Posterior vena cava (tissue), 2 donors: ENCODE measurements around the gene LMO3. TPM values are rescaled to one million over a fixed set of nuclear protein-coding genes. Genes with fewer than 3 reads are reported as not detected.

Experiments
- DNase-seq: peaks from one replicate; pipeline ENCODE4 v3.0.0-alpha.2; 2020; ENCODE audit warnings: low spot score
- intact Hi-C, 2 donors: fragments of 100-400 bp; cut with DNase I; formaldehyde crosslinking; loops; one replicate each; pipeline versions ENCODE4 v1.14.1 to v1.14.2; 2022 to 2023
- total RNA-seq, 2 donors: library from RNA; stranded (reverse); fragmentation: NEBNext Ultra II Directional; extraction: Animal tissue kit (Norgen Biotek cat#: 25700); gene quantifications; one replicate each; pipeline ENCODE4 v1.2.1, GENCODE V29; 2021
- donor health status: DM: yes; HTN: yes; CAD: no.
- donor health status: DM: yes; HTN: yes; CAD: no.

The LMO3 gene
- total RNA-seq, 2 donors from 2014 or later = 74.1 to 80.4 TPM

- intact Hi-C loops = no loop called here
- DNase-seq = no peak
These were observed 2.6 kb downstream of the LMO3 start for GRCh38 chr12:16603260-16603915.

DNA sequence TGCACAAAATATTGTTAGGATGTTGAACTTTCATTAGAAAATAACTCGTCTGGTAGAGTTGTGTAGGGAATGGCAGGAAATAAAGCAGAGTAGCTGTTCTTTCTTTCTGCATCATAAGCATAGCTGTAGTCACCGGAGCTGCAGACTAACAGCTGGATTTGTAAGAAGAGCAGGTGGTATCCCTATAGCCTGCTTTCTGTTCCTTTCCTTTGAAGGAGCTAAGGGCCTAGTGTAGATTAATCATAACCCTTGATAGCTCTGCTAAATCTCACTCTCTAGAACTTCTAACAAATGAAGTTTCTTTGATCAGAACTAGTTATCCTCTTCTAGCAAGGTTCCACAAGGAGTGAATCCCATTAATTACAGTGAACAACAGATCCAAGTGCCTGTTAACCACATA, 3.5 kb downstream of the LMO3 start:
- intact Hi-C loops = no loop called here
- no peak for DNase-seq

GRCh38 chr12:16600525-16600924, 5.4 kb downstream of the LMO3 start:
- no peak for DNase-seq
- intact Hi-C loops = no loop called here

GRCh38 chr12:16599081-16599480, 6.9 kb downstream of the LMO3 start:
- no peak for DNase-seq
- intact Hi-C loops = no loop called here

GRCh38 chr12:16594797-16595196, 11.2 kb downstream of the LMO3 start:
- no peak for DNase-seq
- intact Hi-C loops = no loop called here

DNA sequence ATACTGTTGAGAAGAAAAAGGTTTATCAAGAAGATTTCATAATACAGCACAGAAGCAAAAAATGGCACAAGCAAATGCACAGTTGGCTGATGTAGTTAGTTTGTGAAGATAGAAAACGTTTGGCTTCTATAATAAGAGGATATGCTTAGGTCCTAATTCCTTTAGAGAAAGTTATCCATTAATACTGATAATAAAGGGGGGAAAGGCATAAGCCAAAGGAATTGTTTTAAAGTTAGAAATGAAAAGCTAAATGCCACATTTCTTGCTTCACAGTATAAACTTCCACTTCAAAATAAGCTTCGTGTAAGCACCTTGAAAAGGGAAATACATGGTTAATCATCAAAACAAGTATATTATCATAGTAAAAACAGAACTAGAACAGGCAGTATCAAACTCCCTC, 12.4 kb downstream of the LMO3 start:
- no peak for DNase-seq
- intact Hi-C loops = no loop called here

GRCh38 chr12:16590645-16591044, 15.3 kb downstream of the LMO3 start:
- intact Hi-C loops = no loop called here
- DNase-seq = no peak

GRCh38 chr12:16588812-16589211, 17.1 kb downstream of the LMO3 start:
- DNase-seq = no peak
- intact Hi-C loops = no loop called here

GRCh38 chr12:16587514-16587913, 18.4 kb downstream of the LMO3 start:
- no peak for DNase-seq
- intact Hi-C loops = no loop called here

- DNase-seq = no peak
- intact Hi-C loops = no loop called here
These were observed 18.9 kb downstream of the LMO3 start for GRCh38 chr12:16587110-16587453.

GRCh38 chr12:16586350-16587109, 19.4 kb downstream of the LMO3 start:
- intact Hi-C loops = no loop called here
- peak; percentile 77 for DNase-seq

DNA sequence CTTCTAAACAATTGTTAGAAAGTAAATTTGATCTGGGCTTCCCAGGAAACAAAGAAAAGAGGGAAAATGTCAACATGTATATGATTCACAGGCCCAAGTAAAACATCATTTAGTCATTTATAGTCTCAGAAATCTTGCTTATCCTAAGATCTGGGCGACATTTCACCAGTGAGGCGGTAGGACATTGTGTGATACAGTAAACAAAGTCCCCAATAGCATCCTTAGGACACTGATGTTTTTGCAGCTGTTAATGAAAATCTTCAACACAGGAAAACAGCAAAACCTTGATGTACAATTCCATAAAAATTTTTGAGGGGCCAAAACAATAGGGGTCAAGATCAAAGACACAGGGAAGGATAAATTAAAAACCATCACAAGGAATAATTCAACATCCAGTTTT, 20.2 kb downstream of the LMO3 start:
- intact Hi-C loops = no loop called here

DNA sequence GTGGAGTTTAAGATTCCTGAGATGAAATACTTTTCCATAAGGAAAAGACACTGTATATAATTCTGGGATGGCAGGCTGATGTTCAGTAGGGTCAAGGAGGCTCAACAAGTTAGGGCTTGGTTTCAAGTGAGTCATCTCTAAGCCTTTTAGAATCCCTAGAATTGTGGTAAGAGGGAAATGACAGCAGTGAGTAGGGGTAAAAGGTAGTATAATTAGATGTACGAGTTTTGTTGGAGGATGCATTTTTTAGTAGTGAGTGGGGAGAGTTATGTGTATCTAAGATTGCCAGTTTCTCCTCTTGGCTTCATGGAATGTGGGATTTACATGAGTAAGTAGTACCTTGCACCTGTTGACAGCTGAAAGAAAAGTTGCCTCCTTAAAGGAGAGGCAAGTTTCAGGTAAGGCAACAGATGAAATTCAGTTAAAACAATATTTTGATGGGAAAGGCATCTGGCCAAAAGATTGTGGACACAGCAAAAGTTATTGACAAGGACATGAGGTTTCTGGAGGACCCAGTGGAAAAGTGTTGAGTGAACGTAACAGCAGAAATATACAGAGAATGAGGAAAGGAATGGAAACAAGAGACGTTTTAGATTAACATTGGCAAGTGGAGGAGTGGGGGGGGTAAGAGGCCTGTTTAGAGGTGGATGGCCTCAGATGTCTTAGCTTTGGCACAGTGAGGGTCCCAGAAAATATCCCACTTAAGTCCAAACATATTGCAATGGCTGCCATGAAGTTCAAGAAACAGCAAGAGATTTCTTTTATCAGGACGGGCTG, 21.8 kb downstream of the LMO3 start:
- no peak for DNase-seq
- intact Hi-C loops = no loop called here

More for the DNA sequence above, 20.2 kb downstream of the LMO3 start:
- DNase-seq = no peak

DNA sequence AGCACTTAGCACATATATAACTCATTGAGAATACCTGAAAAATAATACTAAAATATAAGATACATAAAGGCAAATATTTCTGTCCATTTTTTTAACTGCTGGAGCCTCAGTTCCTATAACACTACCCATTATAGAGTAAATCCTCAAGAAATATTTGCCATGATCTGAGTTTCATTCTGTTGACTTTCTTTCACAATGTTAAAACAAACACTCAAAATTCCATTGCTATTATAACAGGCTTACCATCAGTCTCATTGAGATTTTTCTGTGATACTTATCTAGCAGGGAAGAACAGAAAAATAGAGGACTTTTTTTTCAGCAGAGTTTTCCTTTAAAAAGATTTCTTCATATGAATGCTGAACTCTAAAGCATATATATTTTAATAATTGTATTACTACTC, 24.5 kb downstream of the LMO3 start:
- intact Hi-C loops = no loop called here
- no peak for DNase-seq

DNA sequence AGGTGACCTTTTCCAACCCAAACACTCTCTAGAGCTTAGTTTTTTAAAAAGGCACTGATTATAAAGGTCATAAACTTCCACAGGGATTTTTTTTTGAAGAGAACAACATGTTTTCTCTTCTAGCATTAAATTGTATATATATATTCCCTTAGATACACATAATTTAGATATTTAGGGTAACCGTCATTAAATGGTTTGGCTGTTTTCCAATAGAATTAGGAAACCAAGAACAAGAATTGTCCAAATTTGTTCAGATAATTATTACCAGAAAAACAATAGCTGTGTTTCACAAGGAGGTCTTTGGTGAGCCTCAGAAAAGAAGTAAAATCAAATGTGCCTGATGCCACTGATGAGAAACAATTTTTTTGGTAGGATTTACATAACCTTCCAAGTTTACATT, 26.9 kb downstream of the LMO3 start:
- intact Hi-C loops = no loop called here
- DNase-seq = no peak

GRCh38 chr12:16573398-16574077, 32.4 kb downstream of the LMO3 start:
- intact Hi-C loops = no loop called here
- peak; percentile 78 for DNase-seq

GRCh38 chr12:16568873-16569272, 37.1 kb downstream of the LMO3 start:
- DNase-seq = no peak
- intact Hi-C loops = no loop called here

DNA sequence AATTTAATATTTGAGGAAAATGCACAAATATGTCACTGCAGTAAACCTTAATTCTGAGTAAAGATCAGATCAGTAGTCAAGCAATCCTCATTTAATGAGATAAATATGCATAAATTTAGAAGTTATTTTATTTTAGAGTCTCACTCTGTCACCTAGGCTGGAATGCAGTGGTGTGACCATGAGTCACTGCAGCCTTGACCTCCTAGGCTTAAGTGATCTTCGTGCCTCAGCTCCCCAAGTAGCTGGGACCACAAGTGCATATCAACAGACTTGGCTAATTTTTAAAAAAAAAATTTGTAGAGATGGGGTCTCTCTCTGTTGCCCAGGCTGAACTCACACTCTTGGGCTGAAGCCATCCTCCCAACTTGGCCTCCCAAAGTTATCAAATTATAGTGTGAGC, 41.3 kb downstream of the LMO3 start:
- DNase-seq = no peak
- intact Hi-C loops = no loop called here

- intact Hi-C loops = no loop called here
- DNase-seq = no peak
These were observed 42.5 kb downstream of the LMO3 start for GRCh38 chr12:16563504-16563903.

- DNase-seq = no peak
- intact Hi-C loops = no loop called here
These were observed 43.0 kb downstream of the LMO3 start for GRCh38 chr12:16562921-16563320.
